ENCODE results near the gene MMS22L.

DNA sequence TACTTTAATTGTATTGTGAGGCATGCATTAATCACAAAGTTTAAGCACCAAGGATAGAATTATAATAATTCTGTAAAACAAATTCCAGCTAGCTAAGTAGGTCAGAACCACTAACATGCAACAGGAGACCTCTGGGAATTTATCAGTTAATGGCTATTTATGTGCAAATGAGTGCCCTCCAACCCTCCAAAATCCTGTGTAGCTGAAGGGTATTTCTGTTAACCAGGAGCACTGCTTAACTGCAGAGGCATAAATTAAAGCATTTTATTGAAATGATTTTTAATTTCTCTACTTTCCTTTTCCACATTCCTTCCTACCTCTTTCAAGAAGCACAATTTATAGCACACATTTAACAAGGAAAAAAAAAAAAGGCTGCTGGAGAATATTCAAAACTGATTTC is 77.0 kb downstream of the MMS22L start:
- no peak; the same call in 1 of the 2 replicates for TF ChIP-seq POLR2AphosphoS5 (IDR thresholded peaks at IDR 0.05; ENCODE audit: borderline replicate concordance, low read depth, low read length)
- TF ChIP-seq EZH2 (IDR thresholded peaks at IDR 0.05): no peak
- TF ChIP-seq FOXP2 (optimal IDR thresholded peaks at IDR 0.05; ENCODE audit: control extremely low read depth, extremely low read length, insufficient read depth): no peak
